Endothelial cell of umbilical vein (primary cell): ENCODE measurements around the gene DOCK1. TPM values are rescaled to one million over a fixed set of nuclear protein-coding genes. Genes with fewer than 3 reads are reported as not detected.

Experiments
- BruUV-seq: library from RNA; stranded (reverse); fragments of 400-500 nt; replicated peaks from 2 replicates; lab custom pipeline; 2021; lab: Mats Ljungman, UMichigan
- CTCF ChIA-PET: fragments of 300-600, 350-600 bp; sonication (Branson Sonifier 250); formaldehyde crosslinking; loops from one replicate; lab custom pipeline; 2021; ENCODE audit warnings: antibody characterized with exemption, inconsistent platforms; lab: Charles Lee
- POLR2A ChIA-PET: fragments of 300-600, 350-600 bp; sonication (Branson Sonifier 250); formaldehyde crosslinking; loops from one replicate; lab custom pipeline; 2021; ENCODE audit warnings: antibody characterized with exemption, inconsistent platforms; lab: Charles Lee
- DNase-seq: peaks from one replicate; pipeline ENCODE4 v3.0.0-alpha.2; 2011; ENCODE audit warnings: low read depth, low spot score
- FAIRE-seq: peaks from 2 replicates; lab custom pipeline; 2011; peaks lifted over from hg19 to GRCh38; lab: Jason Lieb, UNC
- H2AFZ ChIP-seq: 2 replicates; pipeline ENCODE4 v1.6.0; 2012; ENCODE audit warnings: low read depth, low read length, control low read depth, inconsistent platforms
- H3K27ac ChIP-seq: 2 replicates; pipeline ENCODE4 v1.5.1; 2011; ENCODE audit warnings: low read depth, mild to moderate bottlenecking, control low read depth, low read length, moderate library complexity; ENCODE audit not compliant: insufficient read depth
- H3K27me3 ChIP-seq, 2 experiments: 2 replicates each; pipeline versions ENCODE4 v1.6.0 to v1.6.1; 2011; ENCODE audit warnings: low read length in 2 of 2, mixed read lengths in 1 of 2; ENCODE audit not compliant: control insufficient read depth in 2 of 2, insufficient read depth in 2 of 2
- H3K36me3 ChIP-seq, 2 experiments: 2 replicates in 1 of 2; 3 replicates in 1 of 2; pipeline ENCODE4 v1.5.1; 2011; ENCODE audit warnings: low read length in 2 of 2, mild to moderate bottlenecking in 1 of 2, moderate library complexity in 1 of 2; ENCODE audit not compliant: control insufficient read depth in 2 of 2, insufficient read depth in 2 of 2; ENCODE audit errors: extremely low read depth in 1 of 2
- H3K4me1 ChIP-seq: 3 replicates; pipeline ENCODE4 v1.5.1; 2011; ENCODE audit warnings: mild to moderate bottlenecking, low read length; ENCODE audit not compliant: control insufficient read depth, insufficient read depth; ENCODE audit errors: extremely low read depth
- H3K4me2 ChIP-seq: 2 replicates; pipeline ENCODE4 v1.6.1; 2011; ENCODE audit warnings: low read length, control low read depth, mixed read lengths; ENCODE audit not compliant: insufficient read depth
- H3K4me3 ChIP-seq, 3 experiments: fragments of 200-600 bp in 1 of 3; sonication (generic), shearing (Covaris generic) in 1 of 3; replicated peaks in 1 of 3; 2 replicates each; pipeline ENCODE4 v1.5.1; 2011 to 2016; ENCODE audit warnings: control low read depth in 3 of 3, low read length in 3 of 3, mild to moderate bottlenecking in 2 of 3, inconsistent platforms in 1 of 3, low read depth in 1 of 3, moderate library complexity in 1 of 3; ENCODE audit not compliant: insufficient read depth in 1 of 3
- H3K79me2 ChIP-seq: 2 replicates; pipeline ENCODE4 v1.6.0; 2012; ENCODE audit warnings: low read length, inconsistent platforms; ENCODE audit not compliant: control insufficient read depth, insufficient read depth
- H3K9ac ChIP-seq: replicated peaks from 2 replicates; pipeline ENCODE3; 2011; ENCODE audit warnings: low read length, control low read depth; ENCODE audit not compliant: insufficient read depth; ENCODE audit errors: extremely low read depth
- H3K9me1 ChIP-seq: replicated peaks from 3 replicates; pipeline ENCODE4 v1.6.0; 2011; ENCODE audit warnings: mild to moderate bottlenecking, low read length; ENCODE audit not compliant: control insufficient read depth, insufficient read depth; ENCODE audit errors: extremely low read depth
- H3K9me3 ChIP-seq: replicated peaks from 2 replicates; pipeline ENCODE4 v1.5.1; 2012; ENCODE audit warnings: low read length, inconsistent platforms; ENCODE audit not compliant: control insufficient read depth, insufficient read depth
- H4K20me1 ChIP-seq: replicated peaks from 2 replicates; pipeline ENCODE3; 2011; ENCODE audit warnings: mild to moderate bottlenecking, low read length; ENCODE audit not compliant: control insufficient read depth, insufficient read depth; ENCODE audit errors: extremely low read depth
- CTCF ChIP-seq, 2 donors: IDR thresholded peaks; 1 replicate in 1 of 2; 2 replicates in 1 of 2; pipeline ENCODE4 v1.5.1; 2011; ENCODE audit warnings: low read length in 2 of 2, mild to moderate bottlenecking in 2 of 2, moderate library complexity in 2 of 2, control low read depth in 1 of 2, inconsistent platforms in 1 of 2, low read depth in 1 of 2; ENCODE audit not compliant: insufficient read depth in 1 of 2; ENCODE audit errors: extremely low read depth in 1 of 2
- EZH2 ChIP-seq: IDR thresholded peaks from 2 replicates; pipeline ENCODE4 v1.6.1; 2012; ENCODE audit warnings: borderline replicate concordance, low read depth, mild to moderate bottlenecking, moderate library complexity, low read length, inconsistent platforms; ENCODE audit not compliant: severe bottlenecking
- FOS ChIP-seq: IDR thresholded peaks from 2 replicates; pipeline ENCODE4 v1.6.1; 2011; ENCODE audit warnings: mild to moderate bottlenecking, low read length, moderate library complexity, borderline replicate concordance; ENCODE audit not compliant: insufficient read depth
- GATA2 ChIP-seq: IDR thresholded peaks from 2 replicates; pipeline ENCODE4 v1.7.0; 2011; ENCODE audit warnings: low read depth, mild to moderate bottlenecking, moderate library complexity, mixed read lengths, low read length; ENCODE audit not compliant: insufficient read length, insufficient read depth
- JUN ChIP-seq: IDR thresholded peaks from 2 replicates; pipeline ENCODE4 v1.6.1; 2011; ENCODE audit warnings: borderline replicate concordance, low read depth; ENCODE audit not compliant: insufficient read length, insufficient read depth
- MAX ChIP-seq: IDR thresholded peaks from 2 replicates; pipeline ENCODE4 v1.6.1; 2011; ENCODE audit not compliant: insufficient read depth, insufficient read length
- MYC ChIP-seq: IDR thresholded peaks from one replicate; pipeline ENCODE4 v1.6.1; 2011; ENCODE audit warnings: mild to moderate bottlenecking, low read depth, low read length
- POLR2A ChIP-seq: IDR thresholded peaks from 2 replicates; pipeline ENCODE4 v1.6.1; 2012; ENCODE audit warnings: low read depth, mild to moderate bottlenecking, control low read depth, low read length
- POLR2AphosphoS5 ChIP-seq: IDR thresholded peaks from 2 replicates; pipeline ENCODE4 v1.6.1; 2012; ENCODE audit warnings: low read depth, mild to moderate bottlenecking, control low read depth, low read length, moderate library complexity; ENCODE audit not compliant: insufficient read depth
- dilution Hi-C: fragments of 300-500 bp; cut with MboI; formaldehyde crosslinking; loops from one replicate; pipeline ENCODE4 v1.15.0; 2019; ENCODE audit warnings: low sequenced_read_pairs; ENCODE audit not compliant: extremely low pct_ligation_motif_present
- intact Hi-C: fragments of 100-400 bp; cut with micrococcal nuclease; formaldehyde crosslinking; loops from one replicate; pipeline ENCODE4 v1.10.0; 2022
- polyA plus RNA-seq, 4 experiments: library from polyadenylated mRNA; depleted of rRNA in 3 of 4; stranded (reverse) in 3 of 4; unstranded in 1 of 4; fragments of >200 nt; gene quantifications; 2 replicates each; pipeline versions ENCODE4 v1.2.1 to v1.2.3, GENCODE V29; 2011 to 2012; ENCODE audit warnings: missing spikeins in 1 of 4
- total RNA-seq: library from RNA; stranded (reverse); gene quantifications from 2 replicates; pipeline ENCODE4 v1.2.3, GENCODE V29; 2021

DOCK1 gene
- total and polyA plus RNA-seq, 2 donors (not counting 3 experiments of a cell fraction or from before 2014, with no cell fraction given) = 22.5 to 83.1 TPM

- no peaks in the 10 kb centered on the region for H3K79me2 ChIP-seq
- H4K20me1 ChIP-seq = no peaks in the 10 kb centered on the region
- H3K4me1 ChIP-seq = no peaks in the 10 kb centered on the region
- intact Hi-C loops (no loop called here), dilution Hi-C loops (no loop called here)
- TF ChIP-seq POLR2AphosphoS5 (no peak), POLR2A (no peak), CTCF (IDR thresholded peaks at IDR 0.05; ENCODE audit: extremely low read depth in 1 of 2, insufficient read depth in 1 of 2, low read depth in 1 of 2, low read length in 2 of 2) (no peak), MAX (no peak), GATA2 (no peak), MYC (no peak), EZH2 (no peak), JUN (no peak), FOS (no peak)
- no peak overlapping the region for H2AFZ ChIP-seq
- H3K9me3 ChIP-seq = no peaks in the 10 kb centered on the region
- DNase-seq = peak; percentile 7
- no peaks in the 10 kb centered on the region for H3K27me3 ChIP-seq
- ChIA-PET POLR2A (no interaction called here), CTCF (interaction anchor here (1.1 kb wide), 1 partner anchor 1079 kb away, joined by 4 read pairs; no protein-coding TSS in a partner anchor)
- no peak overlapping the region for H3K4me3 ChIP-seq
- no peak for FAIRE-seq
- H3K9ac ChIP-seq = no peak overlapping the region
- H3K36me3 ChIP-seq = peaks cover 3 to 16% of the 10 kb centered on the region in 2 experiments
- H3K4me2 ChIP-seq = no peak overlapping the region
- H3K9me1 ChIP-seq = no peaks in the 10 kb centered on the region
- H3K27ac ChIP-seq = no peak overlapping the region
- no TSS peak for BruUV-seq
Measured at GRCh38 chr10:127013211-127013656, 108.0 kb downstream of the DOCK1 start.
